Melanocyte of skin (primary cell): Measurements from ENCODE around the gene RSRC2. TPM values are rescaled to one million over a fixed set of nuclear protein-coding genes. Genes with fewer than 3 reads are reported as not detected.

Source experiments
- small RNA-seq, 2 donors: library from RNA; depleted of rRNA; stranded (forward); fragments of <200 nt; gene quantifications; one replicate each; pipeline ENCODE3, GENCODE V24; 2012
- total RNA-seq, 2 donors: library from RNA; depleted of rRNA; stranded (reverse); fragments of >200 nt; gene quantifications; 2 replicates each; pipeline ENCODE4 v1.2.3, GENCODE V29; 2012

Gene RSRC2, protein sequence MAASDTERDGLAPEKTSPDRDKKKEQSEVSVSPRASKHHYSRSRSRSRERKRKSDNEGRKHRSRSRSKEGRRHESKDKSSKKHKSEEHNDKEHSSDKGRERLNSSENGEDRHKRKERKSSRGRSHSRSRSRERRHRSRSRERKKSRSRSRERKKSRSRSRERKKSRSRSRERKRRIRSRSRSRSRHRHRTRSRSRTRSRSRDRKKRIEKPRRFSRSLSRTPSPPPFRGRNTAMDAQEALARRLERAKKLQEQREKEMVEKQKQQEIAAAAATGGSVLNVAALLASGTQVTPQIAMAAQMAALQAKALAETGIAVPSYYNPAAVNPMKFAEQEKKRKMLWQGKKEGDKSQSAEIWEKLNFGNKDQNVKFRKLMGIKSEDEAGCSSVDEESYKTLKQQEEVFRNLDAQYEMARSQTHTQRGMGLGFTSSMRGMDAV
- 10 to 100 TPM; 25.8 to 30.3 TPM for total RNA-seq

DNA sequence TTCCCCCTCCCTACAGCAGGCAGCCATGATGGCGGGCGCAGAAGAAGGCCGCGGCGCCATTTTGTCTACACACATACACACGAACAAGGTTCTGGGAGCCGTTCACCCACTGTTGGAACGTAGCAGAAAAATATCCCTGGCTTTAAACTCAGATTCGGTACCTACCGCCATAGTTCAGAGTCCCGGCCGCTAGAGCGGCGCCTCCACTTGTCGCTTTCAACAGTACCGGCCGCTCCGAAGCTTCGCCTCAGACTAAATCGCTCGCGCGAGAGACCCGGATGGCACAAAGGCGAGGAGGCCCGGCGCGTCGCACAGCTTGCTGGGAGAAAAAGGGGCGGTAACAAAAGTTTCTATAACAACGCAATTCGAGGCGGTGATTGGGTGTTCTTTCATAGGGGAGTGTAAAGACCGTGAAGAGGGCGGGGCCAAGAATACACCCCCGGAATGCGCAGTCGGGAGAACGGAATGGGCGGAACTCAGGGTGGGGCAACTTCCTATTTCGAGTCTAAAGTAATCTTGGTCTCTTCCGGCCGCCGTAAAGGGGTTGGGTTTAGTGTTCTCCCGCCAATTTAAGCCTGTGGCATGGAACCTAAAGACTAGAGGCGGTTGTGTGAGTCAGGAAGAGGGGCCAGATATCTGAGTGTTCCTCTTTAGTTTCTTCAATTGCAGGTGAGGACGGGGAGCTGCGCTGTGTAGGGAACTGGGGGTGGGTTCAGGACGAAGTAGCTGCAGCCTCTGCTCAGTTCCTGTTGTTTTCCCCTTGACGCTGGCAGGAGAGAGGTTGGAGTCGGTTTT, at the start of gene RSRC2, which contains the start of gene KNTC1:
RSRC2 (minus strand) TSS at position 254 of the 795 bp plus-strand sequence; CDS start at position 171, 83 bp downstream.
KNTC1 (plus strand) TSS at position 567 of the 795 bp plus-strand sequence. CDS start 2,815 bp downstream, outside the sequence.

DNA sequence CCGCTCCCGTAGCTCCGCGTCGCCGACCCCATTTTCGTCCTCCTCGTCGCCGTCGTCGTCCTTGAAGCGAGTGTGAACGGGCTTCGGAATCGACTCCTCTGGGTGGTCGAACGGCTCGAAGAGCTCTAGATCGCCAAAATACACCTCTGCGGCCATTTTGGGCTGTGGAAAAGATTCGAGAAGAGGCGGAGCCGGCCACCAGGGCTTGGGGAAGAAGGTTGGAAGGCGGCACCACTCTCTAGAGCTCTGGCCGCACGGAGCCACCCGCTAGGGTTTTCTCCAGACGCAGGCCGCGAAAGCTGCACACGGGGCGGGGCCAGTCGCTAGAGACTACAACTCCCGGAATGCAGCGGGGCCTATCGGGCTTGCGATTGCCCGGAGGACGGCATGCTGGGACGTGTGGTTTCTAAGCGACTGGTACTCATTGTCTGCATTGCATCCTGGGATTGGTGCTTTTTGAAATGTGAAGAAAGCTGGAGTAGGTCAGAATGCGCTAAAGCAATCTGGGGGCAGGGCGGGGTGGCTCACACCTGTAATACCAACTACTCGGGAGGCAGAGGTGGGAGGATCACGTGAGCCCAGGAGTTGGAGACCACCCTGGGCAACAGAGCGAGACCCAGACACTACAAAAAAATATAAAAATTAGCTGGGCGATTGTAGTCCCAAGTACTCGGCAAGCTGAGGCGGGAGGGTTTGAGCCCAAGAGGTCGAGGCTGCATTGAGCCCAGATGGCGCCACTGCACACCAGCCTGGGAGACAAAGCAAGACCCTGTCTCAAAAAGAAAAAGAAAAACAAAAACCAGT, 25.8 kb downstream of the RSRC2 start, which contains the start of gene ZCCHC8:
ZCCHC8 (minus strand) TSS at position 248 of the 804 bp plus-strand sequence; CDS start at position 156, 92 bp downstream.

Small RNAs within 50 kb of the gene (small RNA-seq; reads per million reads assigned to genes)
- gene AC026333.1 (0 reads per million in 2 donors), gene RF00411 (0 reads per million in 2 donors)

Other genes with a start within 250 kb of the RSRC2 start
- 10 to 100 TPM; 59.3 to 80.5 TPM for gene CLIP1, start 104.3 kb downstream of the RSRC2 start, total RNA-seq
- gene ZCCHC8, start 26.0 kb downstream of the RSRC2 start, total RNA-seq = 10 to 100 TPM; 12.7 to 16.0 TPM
- 10 to 100 TPM; 31.3 to 52.9 TPM for gene KNTC1, start 313 bp upstream of the RSRC2 start, total RNA-seq
- gene HCAR2, start 176.4 kb upstream of the RSRC2 start, total RNA-seq = not detected
- not detected for gene HCAR3, start 189.9 kb upstream of the RSRC2 start, total RNA-seq
- gene HCAR1, start 203.9 kb upstream of the RSRC2 start, total RNA-seq = under 1 TPM; under 0.01 to 0.33 TPM
- gene DENR, start 225.9 kb upstream of the RSRC2 start, total RNA-seq = 10 to 100 TPM; 26.2 to 33.6 TPM
- gene CCDC62, start 247.6 kb upstream of the RSRC2 start, total RNA-seq = under 1 TPM; 0.33 to 0.69 TPM